ENCODE measurements around the gene CAD.

Gene CAD

DNA sequence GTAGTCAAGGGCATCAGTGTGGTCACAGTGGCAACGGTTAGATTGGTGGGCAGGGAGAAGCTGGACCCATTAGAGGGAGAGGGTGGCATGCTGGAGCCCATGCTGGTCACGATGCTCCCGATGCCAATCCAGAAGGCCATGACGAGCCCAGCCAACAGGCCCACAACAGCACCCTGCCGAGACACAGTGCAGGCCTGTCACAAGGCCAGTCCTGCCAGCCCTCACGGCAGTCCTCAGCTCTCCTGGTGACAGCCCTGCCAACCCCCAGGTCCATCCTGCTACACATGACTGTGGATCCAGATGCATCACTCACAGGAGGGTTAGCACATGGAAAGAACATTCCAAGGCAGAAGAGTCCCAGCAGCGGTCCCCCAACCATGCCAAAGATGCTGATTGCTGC, 15.5 kb upstream of the CAD start:
- no peak overlapping the region for H3K9ac ChIP-seq (ENCODE audit: low read length in 2 of 2)
- no peak overlapping the region for H3K27ac ChIP-seq (ENCODE audit: low read length)
- H3K36me3 ChIP-seq (ENCODE audit: control insufficient read depth in 2 of 2, insufficient read depth in 2 of 2, low read length in 2 of 2): peaks cover 21 to 43% of the 10 kb centered on the region in 2 donors
- H3K4me3 ChIP-seq (ENCODE audit: low read length in 2 of 2): no peak overlapping the region
- no peaks in the 10 kb centered on the region for H3K4me1 ChIP-seq (ENCODE audit: control insufficient read depth, insufficient read depth, low read length)
- no peaks in the 10 kb centered on the region for H3K27me3 ChIP-seq (ENCODE audit: control insufficient read depth in 1 of 2, insufficient read depth in 2 of 2, low read length in 2 of 2)
- H3K9me3 ChIP-seq (ENCODE audit: control insufficient read depth in 2 of 2, low read length in 2 of 2): no peaks in the 10 kb centered on the region

DNA sequence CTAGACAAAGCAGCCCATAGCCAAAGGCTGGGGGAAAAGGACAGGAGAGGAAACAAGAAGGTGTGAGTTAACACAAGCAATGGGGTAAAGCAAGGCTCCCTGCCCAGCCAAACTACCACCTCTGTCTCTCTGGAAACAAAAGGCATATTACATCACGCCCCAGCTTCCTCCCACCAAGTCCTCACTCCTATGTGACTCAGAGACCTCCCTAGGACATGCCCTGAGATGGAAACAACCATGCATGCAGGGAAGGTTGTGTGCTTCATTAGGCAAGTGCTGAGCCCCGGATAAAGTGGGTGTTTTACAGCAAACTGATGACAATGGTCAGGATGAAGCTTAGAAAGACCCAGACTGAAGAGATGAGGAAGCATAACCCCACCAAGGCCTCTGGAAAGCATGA, 14.3 kb upstream of the CAD start:
- Histone ChIP-seq H3K27me3 (ENCODE audit: control insufficient read depth in 1 of 2, insufficient read depth in 2 of 2, low read length in 2 of 2) (no peaks in the 10 kb centered on the region), H3K27ac (ENCODE audit: low read length) (no peak overlapping the region), H3K9me3 (ENCODE audit: control insufficient read depth in 2 of 2, low read length in 2 of 2) (no peaks in the 10 kb centered on the region), H3K9ac (ENCODE audit: low read length in 2 of 2) (no peak overlapping the region), H3K4me1 (ENCODE audit: control insufficient read depth, insufficient read depth, low read length) (no peaks in the 10 kb centered on the region), H3K36me3 (ENCODE audit: control insufficient read depth in 2 of 2, insufficient read depth in 2 of 2, low read length in 2 of 2) (peaks cover 26 to 54% of the 10 kb centered on the region in 2 donors), H3K4me3 (ENCODE audit: low read length in 2 of 2) (no peak overlapping the region)

DNA sequence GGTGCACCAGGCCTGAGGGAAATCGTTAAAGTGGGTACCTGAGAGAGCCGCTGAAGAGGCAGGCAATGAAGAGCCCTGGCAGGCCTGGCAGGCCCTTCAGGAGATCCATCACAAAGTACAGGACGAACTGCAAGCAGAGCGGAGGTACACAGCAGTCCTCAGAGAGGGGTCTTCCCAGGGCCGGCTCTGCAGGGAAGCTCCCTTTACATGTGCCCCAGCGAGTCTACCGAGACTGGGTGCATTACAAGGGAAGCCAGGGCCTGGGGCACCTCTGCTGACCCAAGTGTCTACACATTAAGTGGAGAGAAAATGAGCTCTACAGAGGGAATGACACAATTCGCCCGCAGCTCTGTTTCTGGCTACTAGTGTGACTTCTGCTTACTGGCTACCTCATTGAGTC, 13.4 kb upstream of the CAD start:
- Histone ChIP-seq H3K4me1 (ENCODE audit: control insufficient read depth, insufficient read depth, low read length) (no peaks in the 10 kb centered on the region), H3K27ac (ENCODE audit: low read length) (no peak overlapping the region), H3K27me3 (ENCODE audit: control insufficient read depth in 1 of 2, insufficient read depth in 2 of 2, low read length in 2 of 2) (no peaks in the 10 kb centered on the region), H3K36me3 (ENCODE audit: control insufficient read depth in 2 of 2, insufficient read depth in 2 of 2, low read length in 2 of 2) (peaks cover 26 to 55% of the 10 kb centered on the region in 2 donors), H3K4me3 (ENCODE audit: low read length in 2 of 2) (no peak overlapping the region), H3K9ac (ENCODE audit: low read length in 2 of 2) (no peak overlapping the region), H3K9me3 (ENCODE audit: control insufficient read depth in 2 of 2, low read length in 2 of 2) (no peaks in the 10 kb centered on the region)

- Histone ChIP-seq H3K9me3 (ENCODE audit: control insufficient read depth in 2 of 2, low read length in 2 of 2) (no peaks in the 10 kb centered on the region), H3K9ac (ENCODE audit: low read length in 2 of 2) (no peak overlapping the region), H3K27ac (ENCODE audit: low read length) (no peak overlapping the region), H3K36me3 (ENCODE audit: control insufficient read depth in 2 of 2, insufficient read depth in 2 of 2, low read length in 2 of 2) (peaks cover 26 to 52% of the 10 kb centered on the region in 2 donors), H3K4me3 (ENCODE audit: low read length in 2 of 2) (no peak overlapping the region), H3K27me3 (ENCODE audit: control insufficient read depth in 1 of 2, insufficient read depth in 2 of 2, low read length in 2 of 2) (no peaks in the 10 kb centered on the region), H3K4me1 (ENCODE audit: control insufficient read depth, insufficient read depth, low read length) (no peaks in the 10 kb centered on the region)
Observed at GRCh38 chr2:27204566-27204965, 12.6 kb upstream of the CAD start.

DNA sequence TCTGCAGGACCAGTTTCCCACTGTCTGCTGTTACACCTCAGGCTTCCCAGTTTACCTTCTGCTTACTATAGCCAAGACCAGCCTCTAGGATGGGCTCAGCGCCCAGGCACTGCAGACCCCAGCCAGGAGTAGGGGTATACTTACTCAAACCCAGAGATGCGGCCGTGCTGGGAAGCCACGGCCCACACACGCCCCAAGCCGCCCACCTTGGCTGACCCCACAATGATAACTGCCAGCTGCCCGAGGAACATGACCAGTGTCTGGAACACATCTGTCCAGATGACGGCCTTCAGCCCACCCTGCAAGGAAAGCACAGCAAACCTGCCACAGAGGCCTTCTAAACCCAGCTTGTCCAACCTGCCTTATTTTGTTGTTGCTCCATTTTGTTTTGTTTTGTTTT, 12.0 kb upstream of the CAD start:
- Histone ChIP-seq H3K4me3 (ENCODE audit: low read length in 2 of 2) (no peak overlapping the region), H3K27me3 (ENCODE audit: control insufficient read depth in 1 of 2, insufficient read depth in 2 of 2, low read length in 2 of 2) (no peaks in the 10 kb centered on the region), H3K9me3 (ENCODE audit: control insufficient read depth in 2 of 2, low read length in 2 of 2) (no peaks in the 10 kb centered on the region), H3K4me1 (ENCODE audit: control insufficient read depth, insufficient read depth, low read length) (no peaks in the 10 kb centered on the region), H3K27ac (ENCODE audit: low read length) (no peak overlapping the region), H3K9ac (ENCODE audit: low read length in 2 of 2) (no peak overlapping the region), H3K36me3 (ENCODE audit: control insufficient read depth in 2 of 2, insufficient read depth in 2 of 2, low read length in 2 of 2) (peaks cover 24 to 51% of the 10 kb centered on the region in 2 donors)

DNA sequence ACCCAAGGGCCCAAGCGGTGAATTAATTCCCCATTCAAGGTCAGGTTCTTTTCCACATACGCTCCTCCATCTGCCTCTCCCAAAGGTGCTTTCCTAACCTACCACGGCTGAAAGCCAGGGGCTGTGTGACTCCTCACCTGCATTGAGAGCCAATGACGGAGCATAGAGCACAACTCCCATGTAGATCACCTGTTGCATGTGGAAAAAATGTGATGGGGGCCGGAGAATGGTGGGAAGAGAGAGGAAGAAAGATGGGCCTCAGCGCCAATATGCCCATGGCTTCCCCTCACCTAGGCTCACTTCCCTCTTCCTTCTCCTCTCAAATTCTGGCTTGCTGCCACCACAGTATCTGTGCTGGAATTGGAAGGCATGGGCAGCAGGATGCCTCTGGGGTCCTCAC, 10.8 kb upstream of the CAD start:
- Histone ChIP-seq H3K36me3 (ENCODE audit: control insufficient read depth in 2 of 2, insufficient read depth in 2 of 2, low read length in 2 of 2) (peaks cover 24 to 49% of the 10 kb centered on the region in 2 donors), H3K4me3 (ENCODE audit: low read length in 2 of 2) (no peak overlapping the region), H3K27me3 (ENCODE audit: control insufficient read depth in 1 of 2, insufficient read depth in 2 of 2, low read length in 2 of 2) (no peaks in the 10 kb centered on the region), H3K9me3 (ENCODE audit: control insufficient read depth in 2 of 2, low read length in 2 of 2) (no peaks in the 10 kb centered on the region), H3K27ac (ENCODE audit: low read length) (no peak overlapping the region), H3K9ac (ENCODE audit: low read length in 2 of 2) (no peak overlapping the region), H3K4me1 (ENCODE audit: control insufficient read depth, insufficient read depth, low read length) (peaks cover 5% of the 10 kb centered on the region)

DNA sequence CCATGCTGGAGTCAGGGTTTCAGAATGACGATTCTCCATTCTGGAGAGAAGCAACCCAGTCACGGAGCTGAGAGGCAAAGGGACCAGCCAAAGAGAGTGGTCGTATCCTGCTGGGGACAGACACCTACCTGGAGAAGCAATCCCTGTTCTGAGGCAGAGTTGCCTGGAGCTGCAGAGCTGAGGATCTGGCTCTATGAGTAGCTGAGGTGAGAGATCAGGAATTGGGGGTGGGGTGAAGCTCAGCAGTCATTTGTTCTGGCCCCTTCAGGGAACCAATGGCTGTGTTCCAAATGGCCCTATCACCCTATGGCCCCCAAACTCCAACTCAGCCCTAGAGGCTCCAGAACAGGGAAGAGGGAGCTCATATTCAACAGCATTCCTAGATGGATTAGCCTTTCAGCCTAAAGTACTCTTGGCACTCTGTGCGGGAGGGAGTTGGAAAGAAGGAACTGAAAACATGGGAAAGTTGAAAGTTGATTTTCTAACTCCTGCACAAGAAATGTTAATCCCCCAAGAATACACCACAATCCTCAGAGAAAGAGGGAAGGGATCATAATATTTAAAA, 8.6 kb upstream of the CAD start:
- Histone ChIP-seq H3K9me3 (ENCODE audit: control insufficient read depth in 2 of 2, low read length in 2 of 2) (no peaks in the 10 kb centered on the region), H3K4me1 (ENCODE audit: control insufficient read depth, insufficient read depth, low read length) (peaks cover 14% of the 10 kb centered on the region), H3K4me3 (ENCODE audit: low read length in 2 of 2) (no peak overlapping the region), H3K27me3 (ENCODE audit: control insufficient read depth in 1 of 2, insufficient read depth in 2 of 2, low read length in 2 of 2) (no peaks in the 10 kb centered on the region), H3K36me3 (ENCODE audit: control insufficient read depth in 2 of 2, insufficient read depth in 2 of 2, low read length in 2 of 2) (peaks cover 24 to 34% of the 10 kb centered on the region in 2 donors), H3K27ac (ENCODE audit: low read length) (no peak overlapping the region), H3K9ac (ENCODE audit: low read length in 2 of 2) (no peak overlapping the region)

GRCh38 chr2:27209621-27210401, 7.4 kb upstream of the CAD start:
- Histone ChIP-seq H3K9me3 (ENCODE audit: control insufficient read depth in 2 of 2, low read length in 2 of 2) (no peaks in the 10 kb centered on the region), H3K4me3 (ENCODE audit: low read length in 2 of 2) (no peak overlapping the region), H3K27ac (ENCODE audit: low read length) (no peak overlapping the region), H3K9ac (ENCODE audit: low read length in 2 of 2) (no peak overlapping the region), H3K4me1 (ENCODE audit: control insufficient read depth, insufficient read depth, low read length) (peaks cover 14% of the 10 kb centered on the region), H3K36me3 (ENCODE audit: control insufficient read depth in 2 of 2, insufficient read depth in 2 of 2, low read length in 2 of 2) (peaks cover 16 to 21% of the 10 kb centered on the region in 2 donors), H3K27me3 (ENCODE audit: control insufficient read depth in 1 of 2, insufficient read depth in 2 of 2, low read length in 2 of 2) (no peaks in the 10 kb centered on the region)

DNA sequence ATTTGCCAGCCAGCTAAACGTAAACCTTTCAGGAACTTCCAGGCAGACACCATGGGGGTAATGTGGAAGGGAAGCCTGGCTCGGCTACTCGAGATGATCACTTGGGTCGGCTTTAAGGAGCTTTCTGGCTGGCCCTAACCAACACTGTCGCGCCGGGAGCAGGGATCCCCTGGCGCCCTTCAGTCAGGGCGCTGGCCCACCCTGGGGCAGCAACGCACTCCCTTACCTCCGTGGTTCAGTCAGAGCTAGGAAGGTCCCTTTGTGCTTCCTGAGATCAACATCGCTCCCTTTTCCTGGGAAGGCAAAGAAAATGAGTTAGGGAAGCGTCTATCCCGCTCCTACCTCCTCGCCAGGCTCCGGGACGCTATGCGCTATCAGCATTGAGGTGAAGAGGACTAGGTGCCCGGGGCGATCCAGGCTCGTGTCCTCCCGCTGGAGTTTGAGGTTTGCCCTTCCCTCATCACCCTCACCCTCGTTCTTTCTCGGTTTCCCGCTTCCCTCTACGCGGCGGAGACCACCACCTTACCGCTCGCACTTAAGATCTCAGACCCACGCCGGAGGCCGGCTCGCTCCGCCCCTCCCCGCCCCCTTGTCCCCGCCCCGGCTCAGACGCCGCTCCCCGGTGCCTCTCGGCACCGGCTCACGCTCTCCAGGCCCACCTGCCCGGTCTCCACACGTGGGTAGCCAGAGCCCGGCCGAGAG, 5.8 kb upstream of the CAD start:
- Histone ChIP-seq H3K4me3 (ENCODE audit: low read length in 2 of 2) (peak overlapping the region; percentile 65 to 93), H3K9ac (ENCODE audit: low read length in 2 of 2) (peak overlapping the region; percentile 78 to 99), H3K27ac (ENCODE audit: low read length) (peak overlapping the region; percentile 31), H3K36me3 (ENCODE audit: control insufficient read depth in 2 of 2, insufficient read depth in 2 of 2, low read length in 2 of 2) (peaks cover 12 to 13% of the 10 kb centered on the region in 2 donors), H3K27me3 (ENCODE audit: control insufficient read depth in 1 of 2, insufficient read depth in 2 of 2, low read length in 2 of 2) (no peaks in the 10 kb centered on the region), H3K9me3 (ENCODE audit: control insufficient read depth in 2 of 2, low read length in 2 of 2) (no peaks in the 10 kb centered on the region), H3K4me1 (ENCODE audit: control insufficient read depth, insufficient read depth, low read length) (peaks cover 15% of the 10 kb centered on the region)

- peak within 1 kb of the TSS; percentile 98 to 99 for H3K9ac ChIP-seq (ENCODE audit: low read length in 2 of 2)
- H3K9me3 ChIP-seq (ENCODE audit: control insufficient read depth in 2 of 2, low read length in 2 of 2): no peaks in the 10 kb centered on the region
- H3K27me3 ChIP-seq (ENCODE audit: control insufficient read depth in 1 of 2, insufficient read depth in 2 of 2, low read length in 2 of 2): no peaks in the 10 kb centered on the region
- peak within 1 kb of the TSS; percentile 93 to 98 for H3K4me3 ChIP-seq (ENCODE audit: low read length in 2 of 2)
- H3K36me3 ChIP-seq (ENCODE audit: control insufficient read depth in 2 of 2, insufficient read depth in 2 of 2, low read length in 2 of 2): peaks cover 5 to 8% of the 10 kb centered on the region in 2 donors
- H3K27ac ChIP-seq (ENCODE audit: low read length): peak within 1 kb of the TSS; percentile 96
- peaks cover 22% of the 10 kb centered on the region for H3K4me1 ChIP-seq (ENCODE audit: control insufficient read depth, insufficient read depth, low read length)
Observed at GRCh38 chr2:27211943-27212625, 5.1 kb upstream of the CAD start, which contains the start of the genes ATRAID and SLC5A6. TSS of gene ATRAID (plus strand) at chr2:27212041. CDS start at chr2:27212369, 328 bp downstream. TSS of gene SLC5A6 (minus strand) at chr2:27212268. CDS start at chr2:27207650, 4,618 bp downstream.

Measured in stomach smooth muscle (tissue), 2 donors.